A673 (cell line): ENCODE results near the gene HOXB8. TPM values are rescaled to one million over a fixed set of nuclear protein-coding genes. Genes with fewer than 3 reads are reported as not detected.

Experiments
- BruUV-seq: library from RNA; stranded (reverse); fragments of 400-500 nt; replicated peaks from 2 replicates; lab custom pipeline; 2021; lab: Mats Ljungman, UMichigan
- CTCF ChIA-PET: fragments of 300-600 bp; sonication (Branson Sonifier 250); formaldehyde crosslinking; loops from one replicate; lab custom pipeline; 2022; ENCODE audit warnings: antibody characterized with exemption; lab: Charles Lee
- POLR2A ChIA-PET: fragments of 300-600 bp; sonication (Branson Sonifier 250); formaldehyde crosslinking; loops from one replicate; lab custom pipeline; 2022; ENCODE audit warnings: antibody characterized with exemption; ENCODE audit not compliant: low non-redundant PET; lab: Charles Lee
- DNase-seq: peaks from one replicate; pipeline ENCODE4 v3.0.0-alpha.2; 2015; ENCODE audit warnings: low spot score
- H3K27ac ChIP-seq: fragments of 200-600 bp; sonication (generic); 2 replicates; pipeline ENCODE4 v1.5.1; 2016; ENCODE audit warnings: mixed run types, low read depth, mild to moderate bottlenecking, mixed read lengths, antibody characterized with exemption, low read length; ENCODE audit not compliant: poor library complexity, severe bottlenecking
- H3K27me3 ChIP-seq: fragments of 200-600 bp; sonication (generic); replicated peaks from 2 replicates; pipeline ENCODE4 v1.6.1; 2017; ENCODE audit warnings: mixed run types, low read depth, mild to moderate bottlenecking, mixed read lengths, antibody characterized with exemption, low read length; ENCODE audit not compliant: insufficient read depth, poor library complexity
- H3K36me3 ChIP-seq: fragments of 200-600 bp; sonication (generic); 2 replicates; pipeline ENCODE4 v1.6.1; 2016; ENCODE audit warnings: mixed run types, mild to moderate bottlenecking, mixed read lengths, antibody characterized with exemption, low read length; ENCODE audit not compliant: insufficient read depth, poor library complexity, severe bottlenecking
- H3K4me1 ChIP-seq: fragments of 200-600 bp; sonication (generic); 2 replicates; pipeline ENCODE4 v1.6.1; 2017; ENCODE audit warnings: mixed run types, mild to moderate bottlenecking, mixed read lengths, antibody characterized with exemption, low read length; ENCODE audit not compliant: insufficient read depth, poor library complexity, severe bottlenecking
- H3K4me3 ChIP-seq: fragments of 200-600 bp; sonication (generic); 2 replicates; pipeline ENCODE4 v1.5.1; 2016; ENCODE audit warnings: low read depth, mixed run types, mild to moderate bottlenecking, mixed read lengths, low read length; ENCODE audit not compliant: poor library complexity, severe bottlenecking
- H3K9me3 ChIP-seq: fragments of 200-600 bp; sonication (generic); 2 replicates; pipeline ENCODE4 v1.6.1; 2016; ENCODE audit warnings: mixed run types, low read depth, mild to moderate bottlenecking, mixed read lengths, antibody characterized with exemption, low read length; ENCODE audit not compliant: poor library complexity, severe bottlenecking
- CTCF ChIP-seq: fragments of 300-800, 200-600 bp; sonication (generic); conservative IDR thresholded peaks from 2 replicates; pipeline ENCODE4 v1.5.1; 2017; ENCODE audit warnings: low read depth, mild to moderate bottlenecking, antibody characterized with exemption, low read length, moderate library complexity, mixed read lengths
- EZH2 ChIP-seq: fragments of 200-600 bp; sonication (generic); IDR thresholded peaks from 2 replicates; pipeline ENCODE4 v1.6.1; 2017; ENCODE audit warnings: borderline replicate concordance, low read depth, mild to moderate bottlenecking, mixed read lengths, antibody characterized with exemption, low read length; ENCODE audit not compliant: poor library complexity, severe bottlenecking
- intact Hi-C: fragments of 100-400 bp; cut with micrococcal nuclease; formaldehyde crosslinking; loops from one replicate; pipeline ENCODE4 v1.10.0; 2022; ENCODE audit not compliant: unreplicated experiment
- total RNA-seq: library from RNA; stranded (reverse); gene quantifications from 2 replicates; pipeline ENCODE4 v1.2.3, GENCODE V29; 2021

Gene HOXB8
- total RNA-seq, 1 experiment from 2014 or later = 13.1 TPM

GRCh38 chr17:48578616-48579470, 36.2 kb downstream of the HOXB8 start:
- Histone ChIP-seq H3K4me3 (peak overlapping the region; percentile 57), H3K27me3 (no peaks in the 10 kb centered on the region), H3K27ac (peak overlapping the region; percentile 79), H3K36me3 (no peaks in the 10 kb centered on the region), H3K9me3 (no peaks in the 10 kb centered on the region), H3K4me1 (peaks cover 36% of the 10 kb centered on the region)
- TF ChIP-seq CTCF = no peak
- TF ChIP-seq EZH2 = no peak
- BruUV-seq = no TSS peak
- DNase-seq = no peak
- intact Hi-C loops = no loop called here
- ChIA-PET POLR2A (no interaction called here), CTCF (interaction anchor here (0.6 kb wide), 1 partner anchor 9 kb away, joined by 3 read pairs; no protein-coding TSS in a partner anchor)

- Histone ChIP-seq H3K27ac (peak within 1 kb of the TSS; percentile 79), H3K27me3 (no peaks in the 10 kb centered on the region), H3K4me3 (peak within 1 kb of the TSS; percentile 57), H3K9me3 (no peaks in the 10 kb centered on the region), H3K36me3 (no peaks in the 10 kb centered on the region), H3K4me1 (peaks cover 40% of the 10 kb centered on the region)
- CTCF ChIA-PET = interaction anchor here (0.6 kb wide), 1 partner anchor 207 kb away, joined by 3 read pairs; no protein-coding TSS in a partner anchor
- POLR2A ChIA-PET = no interaction called here
- intact Hi-C loops = loop anchor here (2.0 kb wide), 1 partner anchor 35 kb away; no protein-coding TSS in a partner anchor
- TF ChIP-seq EZH2 = no peak
- TF ChIP-seq CTCF = no peak
- peak; percentile 89 for DNase-seq
- BruUV-seq = no TSS peak
These were observed 37.0 kb downstream of the HOXB8 start, which contains the start of gene HOXB4 for GRCh38 chr17:48577946-48578615. Gene HOXB4 (minus strand): TSS chr17:48578350. CDS start chr17:48578319, 31 bp downstream.

- POLR2A ChIA-PET = interaction anchor here (0.6 kb wide), 1 partner anchor 253 kb away, joined by 6 read pairs; no protein-coding TSS in a partner anchor
- DNase-seq = peak; percentile 69
- peak overlapping the region; percentile 49 for H3K27ac ChIP-seq
- peaks cover 40% of the 10 kb centered on the region for H3K4me1 ChIP-seq
- BruUV-seq = no TSS peak
- no peaks in the 10 kb centered on the region for H3K27me3 ChIP-seq
- H3K36me3 ChIP-seq = no peaks in the 10 kb centered on the region
- CTCF ChIA-PET = interaction anchor here (0.6 kb wide), 2 partner anchors 56 to 206 kb away, joined by 3 to 5 read pairs; no protein-coding TSS in a partner anchor
- peak overlapping the region; percentile 57 for H3K4me3 ChIP-seq
- no peak for TF ChIP-seq CTCF
- no peak for TF ChIP-seq EZH2
- intact Hi-C loops = loop anchor here (2.0 kb wide), 1 partner anchor 35 kb away; no protein-coding TSS in a partner anchor
- H3K9me3 ChIP-seq = no peaks in the 10 kb centered on the region
These were observed 37.7 kb downstream of the HOXB8 start for GRCh38 chr17:48577330-48577945.
